GM12878 (cell line): ENCODE results near the gene SPATA20. TPM values are rescaled to one million over a fixed set of nuclear protein-coding genes. Genes with fewer than 3 reads are reported as not detected.

Experiments used
- ATAC-seq: fragments of 200-7000 bp; cut with Tn5 transposase; 3 replicates; pipeline ENCODE4 v1.9.1; 2020; ENCODE audit warnings: mild to moderate bottlenecking, moderate library complexity
- BruUV-seq: library from RNA; stranded (reverse); fragments of 400-500 nt; replicated peaks from 2 replicates; lab custom pipeline; 2021; lab: Mats Ljungman, UMichigan
- CTCF ChIA-PET: fragments of 300-600 bp; sonication (Branson Sonifier 250); formaldehyde crosslinking; extraction: SDS; loops from one replicate; lab custom pipeline; 2021; ENCODE audit warnings: inconsistent platforms; lab: Yijun Ruan, JAX
- POLR2A ChIA-PET: fragments of 350-600 bp; formaldehyde crosslinking; extraction: SDS; loops from one replicate; lab custom pipeline; 2021; ENCODE audit warnings: inconsistent platforms; lab: Charles Lee
- RAD21 ChIA-PET: fragments of 300-600 bp; sonication (Branson Sonifier 250); formaldehyde crosslinking; loops from one replicate; lab custom pipeline; 2023; ENCODE audit warnings: antibody characterized with exemption; ENCODE audit not compliant: unreplicated experiment; lab: Charles Lee
- SMC1A ChIA-PET: fragments of 300-600 bp; sonication (Branson Sonifier 250); formaldehyde crosslinking; loops from one replicate; lab custom pipeline; 2023; ENCODE audit not compliant: unreplicated experiment, uncharacterized antibody; lab: Charles Lee
- DNase-seq: peaks from one replicate; pipeline ENCODE4 v3.0.0-alpha.2; 2011; ENCODE audit warnings: low read depth, low spot score
- FAIRE-seq: peaks from 3 replicates; lab custom pipeline; 2011; peaks lifted over from hg19 to GRCh38; lab: Jason Lieb, UNC
- H2AFZ ChIP-seq: 2 replicates; pipeline ENCODE4 v1.6.0; 2011; ENCODE audit warnings: low read depth, low read length, control low read depth; ENCODE audit not compliant: control insufficient read depth
- H3K27ac ChIP-seq: 2 replicates; pipeline ENCODE4 v1.5.1; 2011; ENCODE audit warnings: control low read depth; ENCODE audit not compliant: control insufficient read depth, insufficient read depth
- H3K27me3 ChIP-seq, 2 experiments: replicated peaks in 1 of 2; 2 replicates each; pipeline versions ENCODE4 v1.6.0 to v1.6.1; 2011; ENCODE audit warnings: low read length in 1 of 2; ENCODE audit not compliant: control insufficient read depth in 2 of 2, insufficient read depth in 2 of 2
- H3K36me3 ChIP-seq, 2 experiments: 2 replicates each; pipeline ENCODE4 v1.5.1; 2011; ENCODE audit warnings: low read length in 1 of 2; ENCODE audit not compliant: control insufficient read depth in 2 of 2, insufficient read depth in 2 of 2
- H3K4me1 ChIP-seq: 2 replicates; pipeline ENCODE4 v1.6.1; 2011; ENCODE audit warnings: mild to moderate bottlenecking, low read length, moderate library complexity, mixed read lengths; ENCODE audit not compliant: control insufficient read depth, insufficient read depth
- H3K4me2 ChIP-seq: 2 replicates; pipeline ENCODE4 v1.6.0; 2011; ENCODE audit warnings: control low read depth; ENCODE audit not compliant: control insufficient read depth, insufficient read depth
- H3K4me3 ChIP-seq: fragments of 200-600 bp; sonication (generic); 2 replicates; pipeline ENCODE4 v1.5.1; 2016
- H3K79me2 ChIP-seq: 2 replicates; pipeline ENCODE4 v1.6.0; 2011; ENCODE audit warnings: low read length; ENCODE audit not compliant: control insufficient read depth, insufficient read depth
- H3K9ac ChIP-seq: 2 replicates; pipeline ENCODE4 v1.8.0; 2011; ENCODE audit warnings: low read length, control low read depth, mixed read lengths; ENCODE audit not compliant: control insufficient read depth, insufficient read depth
- H3K9me3 ChIP-seq: replicated peaks from 3 replicates; pipeline ENCODE4 v1.5.1; 2011; ENCODE audit warnings: mild to moderate bottlenecking, low read length; ENCODE audit not compliant: control insufficient read depth, insufficient read depth
- H4K20me1 ChIP-seq: 2 replicates; pipeline ENCODE4 v1.6.0; 2011; ENCODE audit not compliant: control insufficient read depth, insufficient read depth
- CBFB ChIP-seq: IDR thresholded peaks from 2 replicates; pipeline ENCODE4 v1.6.1; 2016; ENCODE audit warnings: antibody characterized with exemption, low read depth
- CREB1 ChIP-seq: IDR thresholded peaks from 2 replicates; pipeline ENCODE4 v1.6.1; 2012; ENCODE audit warnings: low read depth, mild to moderate bottlenecking, inconsistent platforms
- IRF4 ChIP-seq: IDR thresholded peaks from 2 replicates; pipeline ENCODE4 v1.6.1; 2011; ENCODE audit warnings: low read depth, low read length
- IRF5 ChIP-seq: fragments of 450-650 bp; IDR thresholded peaks from 2 replicates; pipeline ENCODE4 v1.6.1; 2017; ENCODE audit warnings: borderline replicate concordance
- MTA2 ChIP-seq: fragments of 450-650 bp; IDR thresholded peaks from 2 replicates; pipeline ENCODE4 v1.6.1; 2016; ENCODE audit warnings: low read depth, mild to moderate bottlenecking, moderate library complexity
- MYB ChIP-seq: fragments of 150-350 bp; IDR thresholded peaks from 2 replicates; pipeline ENCODE4 v1.6.1; 2014; ENCODE audit warnings: mild to moderate bottlenecking, low read depth, low read length, borderline replicate concordance
- NR2C1 ChIP-seq: fragments of 450-650 bp; IDR thresholded peaks from 2 replicates; pipeline ENCODE4 v1.6.1; 2017; ENCODE audit warnings: antibody characterized with exemption, mild to moderate bottlenecking, moderate library complexity
- PAX8 ChIP-seq: fragments of 450-650 bp; IDR thresholded peaks from 2 replicates; pipeline ENCODE4 v1.6.1; 2017; ENCODE audit warnings: mild to moderate bottlenecking, moderate library complexity
- WRNIP1 ChIP-seq: IDR thresholded peaks from 2 replicates; pipeline ENCODE4 v1.6.1; 2011; ENCODE audit warnings: low read depth, low read length, improper control_type of control experiment, borderline replicate concordance
- ZNF207 ChIP-seq: fragments of 450-650 bp; IDR thresholded peaks from 2 replicates; pipeline ENCODE4 v1.6.1; 2014; ENCODE audit warnings: antibody characterized with exemption, mild to moderate bottlenecking, borderline replicate concordance
- ZNF274 ChIP-seq: IDR thresholded peaks from one replicate; pipeline ENCODE4 v1.8.0; 2011; ENCODE audit not compliant: insufficient read length, insufficient read depth
- ZNF384 ChIP-seq: IDR thresholded peaks from 2 replicates; pipeline ENCODE4 v1.6.1; 2012; ENCODE audit warnings: low read depth, mild to moderate bottlenecking, low read length, improper control_type of control experiment, borderline replicate concordance
- ZSCAN29 ChIP-seq: fragments of 450-650 bp; IDR thresholded peaks from 2 replicates; pipeline ENCODE4 v1.6.1; 2017; ENCODE audit warnings: mild to moderate bottlenecking, moderate library complexity
- WGBS: methylation state at CpG from one replicate; pipeline ENCODE4 v1.1.6; 2016; ENCODE audit warnings: low lambda C conversion rate; ENCODE audit not compliant: insufficient replicate concordance, insufficient coverage; ENCODE audit errors: missing lambda C conversion rate; 5-methylcytosine and 5-hydroxymethylcytosine counted together
- in situ Hi-C: fragments of 300-500 bp; cut with MboI; formaldehyde crosslinking; loops from 9 replicates; pipeline ENCODE4 v1.14.3; 2018; ENCODE audit warnings: mixed read lengths
- intact Hi-C: fragments of 100-400 bp; cut with micrococcal nuclease; formaldehyde crosslinking; loops from one replicate; pipeline ENCODE4 v1.14.2; 2022; ENCODE audit not compliant: unreplicated experiment
- polyA plus RNA-seq, 11 experiments: library from polyadenylated mRNA; depleted of rRNA in 4 of 11; unstranded in 6 of 11; stranded (reverse) in 5 of 11; fragments of >200 nt; fragmentation: Nextera tagmentation in 4 of 11; fragmentation: Illumina TruSeq in 1 of 11; extraction: Ambion mirVana in 4 of 11; extraction: Trizol in 1 of 11; gene quantifications; 1 replicate in 1 of 11; 2 replicates in 10 of 11; pipeline versions ENCODE4 v1.2.1 to v1.2.3, GENCODE V29; 2011 to 2016; ENCODE audit warnings: inconsistent platforms in 2 of 11, missing spikeins in 2 of 11, low read depth in 1 of 11
- total RNA-seq, 4 experiments: library from RNA; depleted of rRNA in 3 of 4; stranded (reverse); fragments of >200 nt in 3 of 4; fragmentation: Illumina TruSeq in 1 of 4; extraction: Trizol in 1 of 4; gene quantifications; 2 replicates each; pipeline versions ENCODE4 v1.2.1 to v1.2.3, GENCODE V29; 2013 to 2021

The SPATA20 gene
- total and polyA plus RNA-seq, 10 of the 15 experiments (the other 5 are each of a cell fraction or from before 2014, with no cell fraction given): 2.1 to 69.8 (median 26.6) TPM

- Histone ChIP-seq H3K36me3 (no peaks in the 10 kb centered on the region), H3K4me1 (no peaks in the 10 kb centered on the region), H3K4me2 (no peak overlapping the region), H3K4me3 (no peak overlapping the region), H3K27me3 (peaks cover 0 to 4% of the 10 kb centered on the region in 2 experiments; a peak in 2 of 4 replicates), H3K9me3 (no peaks in the 10 kb centered on the region), H3K79me2 (no peaks in the 10 kb centered on the region), H3K27ac (no peak overlapping the region), H4K20me1 (no peaks in the 10 kb centered on the region)
- ChIA-PET POLR2A (no interaction called here), SMC1A (no interaction called here), RAD21 (no interaction called here), CTCF (interaction anchor here (0.9 kb wide), 1 partner anchor 121 kb away, joined by 3 read pairs; no protein-coding TSS in a partner anchor)
- 29% methylated on average over 10 of the region's 10 CpGs for WGBS
- intact Hi-C loops: no loop called here
- in situ Hi-C loops: no loop called here
- TF ChIP-seq ZNF207 (no peak), CBFB (no peak), ZNF384 (no peak), IRF4 (no peak), PAX8 (no peak), ZSCAN29 (no peak), IRF5 (no peak), CREB1 (no peak), MTA2 (no peak), NR2C1 (no peak), WRNIP1 (no peak), MYB (no peak), ZNF274 (no peak)
- TF ChIP-seq, all 136 proteins: peak for 0
- BruUV-seq: no TSS peak
- Histone ChIP-seq H3K9ac (no peak overlapping the region), H2AFZ (no peak overlapping the region)
- ATAC-seq (no peak), DNase-seq (no peak), FAIRE-seq (no peak)
Observed at GRCh38 chr17:50605429-50605828, 58.5 kb downstream of the SPATA20 start.

Other genes with a start within 250 kb of the SPATA20 start
Only the 7 nearest of the 14 such genes appear.
- 22.5 and 25.1 TPM in 2 replicates for gene ACSF2, start 121.0 kb upstream of the SPATA20 start, total RNA-seq (2014; rRNA removed)
- gene ACSF2, start 121.0 kb upstream of the SPATA20 start, total RNA-seq (2014; rRNA removed; fragmentation: Illumina TruSeq; extraction: Trizol): 17.4 and 18.7 TPM in 2 replicates
- 28.5 and 32.8 TPM in 2 replicates for gene ACSF2, start 121.0 kb upstream of the SPATA20 start, total RNA-seq (2021)
- 11.7 and 13.2 TPM in 2 replicates for gene ACSF2, start 121.0 kb upstream of the SPATA20 start, polyA plus RNA-seq (2011; rRNA removed)
- 15.5 and 20.9 TPM in 2 replicates for gene ACSF2, start 121.0 kb upstream of the SPATA20 start, polyA plus RNA-seq (2014; fragmentation: Illumina TruSeq; extraction: Trizol)
- 10 to 100 TPM; 10.4 to 14.8 TPM for gene ACSF2, start 121.0 kb upstream of the SPATA20 start, polyA plus RNA-seq (2014; fragmentation: Nextera tagmentation; extraction: Ambion mirVana)
- 22.4 and 24.9 TPM in 2 replicates for gene ACSF2, start 121.0 kb upstream of the SPATA20 start, polyA plus RNA-seq (2014; rRNA removed)
- gene ACSF2, start 121.0 kb upstream of the SPATA20 start, polyA plus RNA-seq (2016; fragmentation: Nextera tagmentation; extraction: Ambion mirVana): 1 to 10 TPM; 7.1 to 8.4 TPM
- not detected in 2 replicates for gene CHAD, start 78.3 kb upstream of the SPATA20 start, total RNA-seq (2014; rRNA removed)
- gene CHAD, start 78.3 kb upstream of the SPATA20 start, total RNA-seq (2014; rRNA removed; fragmentation: Illumina TruSeq; extraction: Trizol): not detected in 2 replicates
- gene CHAD, start 78.3 kb upstream of the SPATA20 start, total RNA-seq (2021): not detected in 2 replicates
- not detected in 2 replicates for gene CHAD, start 78.3 kb upstream of the SPATA20 start, polyA plus RNA-seq (2011; rRNA removed)
- gene CHAD, start 78.3 kb upstream of the SPATA20 start, polyA plus RNA-seq (2014; fragmentation: Illumina TruSeq; extraction: Trizol): not detected in 2 replicates
- not detected for gene CHAD, start 78.3 kb upstream of the SPATA20 start, polyA plus RNA-seq (2014; fragmentation: Nextera tagmentation; extraction: Ambion mirVana)
- not detected in 2 replicates for gene CHAD, start 78.3 kb upstream of the SPATA20 start, polyA plus RNA-seq (2014; rRNA removed)
- under 1 TPM in 1 of 2 experiments, not detected in 1; 0.06 TPM for gene CHAD, start 78.3 kb upstream of the SPATA20 start, polyA plus RNA-seq (2016; fragmentation: Nextera tagmentation; extraction: Ambion mirVana)
- 16.4 and 22.0 TPM in 2 replicates for gene RSAD1, start 68.3 kb upstream of the SPATA20 start, total RNA-seq (2014; rRNA removed)
- 14.3 and 15.0 TPM in 2 replicates for gene RSAD1, start 68.3 kb upstream of the SPATA20 start, total RNA-seq (2014; rRNA removed; fragmentation: Illumina TruSeq; extraction: Trizol)
- gene RSAD1, start 68.3 kb upstream of the SPATA20 start, total RNA-seq (2021): 24.2 and 26.5 TPM in 2 replicates
- 26.2 and 28.1 TPM in 2 replicates for gene RSAD1, start 68.3 kb upstream of the SPATA20 start, polyA plus RNA-seq (2011; rRNA removed)
- gene RSAD1, start 68.3 kb upstream of the SPATA20 start, polyA plus RNA-seq (2014; fragmentation: Illumina TruSeq; extraction: Trizol): 11.2 and 12.3 TPM in 2 replicates
- gene RSAD1, start 68.3 kb upstream of the SPATA20 start, polyA plus RNA-seq (2014; fragmentation: Nextera tagmentation; extraction: Ambion mirVana): 1 to 10 TPM; 2.5 to 6.2 TPM
- 26.7 and 27.6 TPM in 2 replicates for gene RSAD1, start 68.3 kb upstream of the SPATA20 start, polyA plus RNA-seq (2014; rRNA removed)
- gene RSAD1, start 68.3 kb upstream of the SPATA20 start, polyA plus RNA-seq (2016; fragmentation: Nextera tagmentation; extraction: Ambion mirVana): 10 to 100 TPM; 23.1 to 28.1 TPM
- 1.9 and 2.4 TPM in 2 replicates for gene MYCBPAP, start 38.7 kb upstream of the SPATA20 start, total RNA-seq (2014; rRNA removed)
- gene MYCBPAP, start 38.7 kb upstream of the SPATA20 start, total RNA-seq (2014; rRNA removed; fragmentation: Illumina TruSeq; extraction: Trizol): 1.0 and 1.2 TPM in 2 replicates
- 2.4 TPM in 2 replicates for gene MYCBPAP, start 38.7 kb upstream of the SPATA20 start, total RNA-seq (2021)
- gene MYCBPAP, start 38.7 kb upstream of the SPATA20 start, polyA plus RNA-seq (2011; rRNA removed): 0.58 and 0.92 TPM in 2 replicates
- gene MYCBPAP, start 38.7 kb upstream of the SPATA20 start, polyA plus RNA-seq (2014; fragmentation: Illumina TruSeq; extraction: Trizol): 1.3 and 2.8 TPM in 2 replicates
- gene MYCBPAP, start 38.7 kb upstream of the SPATA20 start, polyA plus RNA-seq (2014; fragmentation: Nextera tagmentation; extraction: Ambion mirVana): under 1 TPM; 0.23 to 0.27 TPM
- 2.3 and 2.7 TPM in 2 replicates for gene MYCBPAP, start 38.7 kb upstream of the SPATA20 start, polyA plus RNA-seq (2014; rRNA removed)
- gene MYCBPAP, start 38.7 kb upstream of the SPATA20 start, polyA plus RNA-seq (2016; fragmentation: Nextera tagmentation; extraction: Ambion mirVana): 1 to 10 TPM; 1.7 to 1.8 TPM
- not detected in 2 replicates for gene EPN3, start 14.4 kb upstream of the SPATA20 start, total RNA-seq (2014; rRNA removed)
- gene EPN3, start 14.4 kb upstream of the SPATA20 start, total RNA-seq (2014; rRNA removed; fragmentation: Illumina TruSeq; extraction: Trizol): not detected in 2 replicates
- not detected in 2 replicates for gene EPN3, start 14.4 kb upstream of the SPATA20 start, total RNA-seq (2021)
- gene EPN3, start 14.4 kb upstream of the SPATA20 start, polyA plus RNA-seq (2011; rRNA removed): not detected in 2 replicates
- gene EPN3, start 14.4 kb upstream of the SPATA20 start, polyA plus RNA-seq (2014; fragmentation: Illumina TruSeq; extraction: Trizol): not detected in 2 replicates
- not detected for gene EPN3, start 14.4 kb upstream of the SPATA20 start, polyA plus RNA-seq (2014; fragmentation: Nextera tagmentation; extraction: Ambion mirVana)
- not detected in 2 replicates for gene EPN3, start 14.4 kb upstream of the SPATA20 start, polyA plus RNA-seq (2014; rRNA removed)
- under 1 TPM; 0.04 to 0.07 TPM for gene EPN3, start 14.4 kb upstream of the SPATA20 start, polyA plus RNA-seq (2016; fragmentation: Nextera tagmentation; extraction: Ambion mirVana)
- not detected in 2 replicates for gene CACNA1G, start 13.5 kb downstream of the SPATA20 start, total RNA-seq (2014; rRNA removed)
- not detected in 2 replicates for gene CACNA1G, start 13.5 kb downstream of the SPATA20 start, total RNA-seq (2014; rRNA removed; fragmentation: Illumina TruSeq; extraction: Trizol)
- gene CACNA1G, start 13.5 kb downstream of the SPATA20 start, total RNA-seq (2021): 0.03 TPM in 1 of 2 replicates, not detected in the other
- 0.03 and 0.15 TPM in 2 replicates for gene CACNA1G, start 13.5 kb downstream of the SPATA20 start, polyA plus RNA-seq (2011; rRNA removed)
- not detected in 2 replicates for gene CACNA1G, start 13.5 kb downstream of the SPATA20 start, polyA plus RNA-seq (2014; fragmentation: Illumina TruSeq; extraction: Trizol)
- gene CACNA1G, start 13.5 kb downstream of the SPATA20 start, polyA plus RNA-seq (2014; fragmentation: Nextera tagmentation; extraction: Ambion mirVana): not detected
- not detected in 2 replicates for gene CACNA1G, start 13.5 kb downstream of the SPATA20 start, polyA plus RNA-seq (2014; rRNA removed)
- not detected for gene CACNA1G, start 13.5 kb downstream of the SPATA20 start, polyA plus RNA-seq (2016; fragmentation: Nextera tagmentation; extraction: Ambion mirVana)
- not detected in 2 replicates for gene ABCC3, start 87.7 kb downstream of the SPATA20 start, total RNA-seq (2014; rRNA removed)
- gene ABCC3, start 87.7 kb downstream of the SPATA20 start, total RNA-seq (2014; rRNA removed; fragmentation: Illumina TruSeq; extraction: Trizol): not detected in 2 replicates
- 1.1 and 1.5 TPM in 2 replicates for gene ABCC3, start 87.7 kb downstream of the SPATA20 start, total RNA-seq (2021)
- gene ABCC3, start 87.7 kb downstream of the SPATA20 start, polyA plus RNA-seq (2011; rRNA removed): 1.9 and 2.3 TPM in 2 replicates
- 0.21 TPM in 1 of 2 replicates, not detected in the other for gene ABCC3, start 87.7 kb downstream of the SPATA20 start, polyA plus RNA-seq (2014; fragmentation: Illumina TruSeq; extraction: Trizol)
- gene ABCC3, start 87.7 kb downstream of the SPATA20 start, polyA plus RNA-seq (2014; fragmentation: Nextera tagmentation; extraction: Ambion mirVana): not detected
- gene ABCC3, start 87.7 kb downstream of the SPATA20 start, polyA plus RNA-seq (2014; rRNA removed): 0.10 TPM in 1 of 2 replicates, not detected in the other
- under 1 TPM in 1 of 2 experiments, not detected in 1; 0.32 TPM for gene ABCC3, start 87.7 kb downstream of the SPATA20 start, polyA plus RNA-seq (2016; fragmentation: Nextera tagmentation; extraction: Ambion mirVana)